Kidney epithelial cell (primary cell): ENCODE data around the gene CBARP. TPM values are rescaled to one million over a fixed set of nuclear protein-coding genes. Genes with fewer than 3 reads are reported as not detected.

Source experiments
- DNase-seq: peaks from one replicate; pipeline ENCODE4 v3.0.0-alpha.2; 2010; ENCODE audit warnings: low read depth
- H3K27me3 ChIP-seq: 2 replicates; pipeline ENCODE4 v1.6.0; 2011; ENCODE audit warnings: low read length; ENCODE audit not compliant: control insufficient read depth, insufficient read depth
- H3K36me3 ChIP-seq: 2 replicates; pipeline ENCODE4 v1.5.1; 2011; ENCODE audit warnings: low read length; ENCODE audit not compliant: control insufficient read depth, insufficient read depth
- H3K4me3 ChIP-seq: 2 replicates; pipeline ENCODE4 v1.5.1; 2011; ENCODE audit warnings: low read depth, mild to moderate bottlenecking, control low read depth, low read length
- CTCF ChIP-seq: IDR thresholded peaks from 2 replicates; pipeline ENCODE4 v1.5.1; 2011; ENCODE audit warnings: mild to moderate bottlenecking, moderate library complexity, low read length, control low read depth, inconsistent platforms; ENCODE audit not compliant: insufficient read depth, poor library complexity, severe bottlenecking
- total RNA-seq: library from RNA; depleted of rRNA; stranded (reverse); fragments of >200 nt; gene quantifications from 2 replicates; pipeline ENCODE4 v1.2.3, GENCODE V29; 2015

CBARP gene
- total RNA-seq, 1 donor from 2014 or later: 5.1 TPM

GRCh38 chr19:1269478-1270212 is 31.8 kb upstream of the CBARP start:
- H3K36me3 ChIP-seq: peaks cover 7% of the 10 kb centered on the region
- H3K27me3 ChIP-seq: no peaks in the 10 kb centered on the region
- no peak for DNase-seq
- peak overlapping the region; percentile 51 for H3K4me3 ChIP-seq
- TF ChIP-seq CTCF: peak; percentile 2

- Histone ChIP-seq H3K4me3 (peak within 1 kb of the TSS; percentile 51), H3K36me3 (peaks cover 4% of the 10 kb centered on the region), H3K27me3 (no peaks in the 10 kb centered on the region)
- peak; percentile 92 for DNase-seq
- TF ChIP-seq CTCF: no peak
Measured at GRCh38 chr19:1269065-1269477, 31.3 kb upstream of the CBARP start, which contains the start of gene CIRBP. TSS of gene CIRBP (plus strand) at chr19:1269332. CDS start at chr19:1270934, 1,602 bp downstream.

- DNase-seq: no peak
- H3K27me3 ChIP-seq: no peaks in the 10 kb centered on the region
- no peak for TF ChIP-seq CTCF
- H3K36me3 ChIP-seq: peaks cover 4% of the 10 kb centered on the region
- H3K4me3 ChIP-seq: no peak overlapping the region
Measured at GRCh38 chr19:1268226-1269064, 30.6 kb upstream of the CBARP start.

GRCh38 chr19:1267477-1268225 is 29.8 kb upstream of the CBARP start:
- Histone ChIP-seq H3K4me3 (peak overlapping the region; percentile 38), H3K27me3 (no peaks in the 10 kb centered on the region), H3K36me3 (peaks cover 3% of the 10 kb centered on the region)
- no peak for DNase-seq
- no peak for TF ChIP-seq CTCF

GRCh38 chr19:1266916-1267476 is 29.2 kb upstream of the CBARP start:
- H3K36me3 ChIP-seq: peaks cover 1% of the 10 kb centered on the region
- peak; percentile 75 for TF ChIP-seq CTCF
- H3K4me3 ChIP-seq: peak overlapping the region; percentile 38
- H3K27me3 ChIP-seq: no peaks in the 10 kb centered on the region
- DNase-seq: no peak
